Stimulated activated CD4-positive, alpha-beta T cell treated with anti-CD3 and anti-CD28 coated beads, Interleukin-1b, Interleukin-23, amount 100 ng/mL, for 24 hours (primary cell): Measurements from ENCODE around the gene ARHGAP28.

Source experiments
- DNase-seq, 4 experiments: peaks; one replicate each; pipeline ENCODE4 v3.0.0-alpha.2; 2020; ENCODE audit warnings: low read depth in 4 of 4, low spot score in 1 of 4

Gene ARHGAP28

GRCh38 chr18:6955304-6955703 lies 225.8 kb downstream of the ARHGAP28 start:
- no peak for DNase-seq

- DNase-seq, result no peak
Observed at GRCh38 chr18:6956495-6956894, 227.0 kb downstream of the ARHGAP28 start.

- DNase-seq, result no peak
Observed at GRCh38 chr18:6956999-6957398, 227.5 kb downstream of the ARHGAP28 start.

DNA sequence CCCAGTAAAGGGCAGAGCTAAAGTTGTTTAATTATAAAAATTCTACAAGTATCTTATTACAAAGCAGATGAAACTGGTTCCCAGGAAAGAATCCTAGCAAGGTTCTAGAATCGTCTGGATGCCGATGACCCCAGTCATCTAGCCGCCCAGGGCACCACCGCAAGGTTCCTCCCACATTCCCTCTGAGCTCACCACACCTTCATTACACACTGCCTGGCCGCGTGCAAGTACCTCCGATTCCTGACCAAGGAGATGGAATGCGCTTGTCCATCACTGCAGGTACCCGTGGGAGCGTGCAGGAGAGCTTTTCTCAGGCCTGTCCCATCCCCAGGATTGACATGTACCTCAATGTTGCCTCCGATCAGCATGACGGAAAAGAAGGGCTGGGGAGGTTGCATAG lies 229.6 kb downstream of the ARHGAP28 start:
- DNase-seq, result no peak

DNA sequence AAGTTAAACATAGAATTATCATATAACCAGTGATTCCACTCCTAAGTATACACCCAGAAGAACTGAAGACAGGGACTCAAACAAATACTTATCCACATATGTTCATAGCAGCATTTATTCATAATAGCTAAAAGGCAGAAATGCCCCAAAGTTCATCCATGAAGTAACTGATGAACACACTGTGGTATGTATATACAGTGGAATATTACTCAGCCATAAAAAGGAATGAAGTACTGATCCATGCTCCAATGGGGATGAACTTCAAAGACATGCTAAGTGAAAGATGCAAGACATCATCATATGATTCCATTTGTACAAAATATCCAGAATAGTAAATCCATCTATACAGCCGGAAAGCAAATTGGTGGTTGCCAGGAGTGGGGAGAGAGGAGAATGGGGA lies 230.6 kb downstream of the ARHGAP28 start:
- no peak for DNase-seq

DNA sequence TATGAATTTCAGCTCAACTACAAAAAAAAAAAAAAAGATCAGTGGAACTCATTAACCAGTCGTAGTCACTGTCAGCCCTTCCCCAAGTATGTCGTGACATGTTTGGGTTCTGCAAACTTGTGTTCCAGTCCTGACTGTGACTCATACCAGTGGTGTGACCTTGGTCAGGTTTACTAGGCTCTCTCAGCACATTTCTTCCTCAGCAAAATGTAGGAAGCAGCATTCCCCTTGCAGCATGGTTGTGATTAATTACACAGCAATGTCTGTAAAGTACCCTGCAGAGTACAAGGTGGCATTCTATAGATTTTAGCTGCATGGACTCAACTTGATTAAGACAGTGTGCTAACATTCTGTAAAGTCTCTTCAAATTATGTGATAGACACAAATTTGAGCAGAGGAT lies 231.1 kb downstream of the ARHGAP28 start:
- DNase-seq, result no peak

DNA sequence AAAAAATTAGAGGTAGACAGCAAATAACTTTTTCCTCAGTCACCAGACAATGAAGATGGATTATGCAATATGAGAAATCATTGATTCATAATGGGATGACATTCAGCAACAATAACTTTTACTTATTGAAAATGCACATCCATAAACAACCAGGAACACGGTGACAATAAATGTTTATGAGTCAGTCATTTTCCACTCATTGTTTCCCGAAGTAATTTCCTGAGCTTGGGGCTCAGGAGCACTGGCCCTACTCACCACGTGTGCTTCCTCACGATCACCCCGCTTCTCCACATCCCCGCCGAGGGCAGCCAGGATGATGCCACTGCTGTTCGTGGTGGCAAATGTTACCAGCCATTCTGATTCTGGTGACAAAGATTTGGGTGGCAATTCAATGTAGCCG lies 231.8 kb downstream of the ARHGAP28 start:
- no peak for DNase-seq

DNA sequence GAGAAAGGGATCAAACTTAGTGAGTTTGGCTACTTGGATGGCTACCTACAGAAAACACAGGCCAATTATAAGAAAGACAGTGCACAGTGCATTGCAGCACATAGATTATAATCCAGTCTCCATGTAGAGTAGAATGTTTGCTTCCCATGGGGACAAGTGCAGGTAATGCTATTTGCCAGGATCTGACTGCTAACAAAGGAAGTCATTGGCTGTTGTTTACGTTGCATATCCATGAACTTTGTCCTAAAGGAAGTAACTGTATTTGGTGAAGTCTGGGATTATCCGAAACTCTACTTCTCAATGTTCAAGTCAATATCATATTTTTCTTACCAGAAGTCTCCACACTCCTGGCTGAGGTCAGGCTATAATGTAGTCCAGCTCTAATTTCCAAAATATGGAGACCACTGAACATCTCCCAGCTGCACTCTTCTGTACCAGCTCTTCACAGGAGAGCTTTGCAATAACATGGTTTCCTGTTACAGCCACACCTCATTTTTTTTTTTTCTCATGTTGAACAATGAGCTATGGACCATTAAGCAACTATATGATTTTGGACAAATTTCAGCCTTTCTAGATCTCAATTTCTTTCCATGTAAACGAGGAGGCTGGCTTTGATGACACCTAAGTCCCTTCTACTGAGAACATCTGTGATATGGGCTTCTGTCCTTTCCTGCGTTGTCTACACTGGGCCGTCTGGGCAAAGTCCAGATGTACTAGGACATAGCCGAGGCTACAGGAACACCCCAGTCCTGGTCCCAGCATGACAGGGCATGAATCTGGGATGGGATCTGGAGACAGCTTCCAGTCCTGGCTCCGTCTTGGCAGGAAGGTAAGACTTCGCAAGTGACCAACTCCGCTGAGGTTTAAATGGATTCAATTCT lies 233.3 kb downstream of the ARHGAP28 start:
- DNase-seq, result no peak

DNA sequence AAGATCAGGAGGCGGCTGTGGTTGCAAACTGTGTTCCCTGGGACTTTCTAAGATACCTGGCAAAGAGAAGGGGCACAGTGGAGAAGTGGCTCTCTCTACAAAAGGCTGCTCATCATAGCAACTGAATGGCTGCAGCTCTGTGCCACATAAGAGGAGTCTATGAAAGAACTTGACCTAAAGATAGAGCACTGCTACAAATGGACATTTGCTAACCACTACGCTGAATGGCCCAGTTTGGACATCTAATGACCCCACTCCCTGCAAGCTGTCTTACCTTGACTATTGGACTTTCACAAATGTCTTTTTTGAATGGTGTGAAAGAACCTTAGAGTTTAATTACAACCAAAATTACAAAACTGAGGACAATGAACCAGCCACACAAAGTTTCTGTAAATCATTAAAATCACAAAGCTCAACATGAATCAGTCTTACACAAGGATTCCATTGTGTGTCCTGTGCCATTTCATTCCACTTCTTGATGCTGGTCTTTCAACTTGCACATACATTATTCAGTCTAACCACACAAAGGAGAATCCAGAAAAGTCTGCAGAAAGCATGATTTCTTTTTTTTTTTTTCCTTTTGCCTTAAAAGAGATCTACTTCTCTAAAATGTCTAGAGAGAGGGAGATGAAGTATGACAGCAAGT lies 234.1 kb downstream of the ARHGAP28 start:
- DNase-seq, result no peak
